GM12801 (cell line): ENCODE data around the gene MUS81.

ENCODE experiments used
- CTCF ChIP-seq: IDR thresholded peaks from one replicate; pipeline ENCODE4 v1.5.1; 2011; ENCODE audit warnings: control low read depth; ENCODE audit not compliant: insufficient read length; ENCODE audit errors: extremely low read depth

Gene MUS81

DNA sequence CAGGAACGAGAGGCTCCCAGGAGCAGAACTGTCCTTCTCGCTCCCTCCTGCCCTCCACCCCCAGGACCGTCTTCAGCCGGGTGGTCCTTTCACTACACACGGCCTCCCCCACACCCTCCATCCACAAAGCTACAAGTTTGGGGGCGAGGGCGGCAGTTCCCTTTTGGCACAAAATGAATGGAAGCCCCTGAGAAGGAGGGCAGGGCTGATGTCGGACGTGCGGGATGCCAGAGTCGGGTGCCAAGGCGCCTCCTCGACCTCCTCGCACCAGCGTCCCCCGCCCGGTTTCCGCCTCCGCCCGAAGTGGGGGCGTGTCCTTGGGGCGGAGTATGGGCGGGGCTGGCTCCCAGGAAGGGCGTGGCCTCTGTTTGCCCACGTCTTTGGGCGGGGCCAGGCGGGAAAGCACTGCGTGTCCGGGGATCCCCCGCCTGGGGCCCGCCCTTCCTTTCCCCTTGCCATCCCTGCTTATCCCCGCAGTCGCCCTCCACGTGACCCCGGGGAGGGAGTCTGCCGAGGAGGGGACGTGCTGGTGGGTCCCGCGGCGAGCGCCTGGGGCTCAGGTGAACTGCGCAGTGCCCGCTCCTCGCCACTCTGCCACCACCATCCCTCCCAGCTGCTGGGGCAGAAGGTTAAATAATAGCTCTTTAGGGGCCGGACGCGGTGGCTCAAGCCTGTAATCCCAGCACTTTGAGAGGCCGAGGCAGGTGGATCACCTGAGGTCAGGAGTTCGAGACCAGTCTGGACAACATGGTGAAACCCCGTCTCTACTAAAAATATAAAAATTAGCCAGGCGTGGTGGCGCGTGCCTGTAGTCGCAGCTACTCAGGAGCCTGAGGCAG, 13.3 kb downstream of the MUS81 start:
- TF ChIP-seq CTCF: no peak

DNA sequence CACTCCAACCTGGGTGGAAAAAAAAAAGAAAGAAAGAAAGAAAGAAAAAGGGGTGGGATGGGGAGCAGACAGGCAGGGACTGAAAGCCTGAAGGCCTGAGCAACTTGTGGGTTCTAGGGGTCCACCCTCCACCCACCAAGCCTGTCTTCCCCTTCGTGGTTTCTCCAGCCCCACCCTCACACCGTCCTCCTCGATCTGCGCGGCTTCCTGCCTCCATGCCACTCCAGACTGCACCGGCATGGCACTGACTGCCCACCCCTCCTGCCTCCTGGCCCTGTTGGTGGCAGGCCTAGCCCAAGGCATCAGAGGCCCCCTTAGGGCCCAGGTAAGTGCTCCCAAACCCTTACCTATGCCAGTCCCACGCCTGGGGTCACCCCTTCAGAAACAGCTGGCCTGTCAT, 19.4 kb downstream of the MUS81 start, which contains the start of gene CTSW:
Gene CTSW (plus strand): TSS at position 221 of the 400 bp plus-strand sequence. CDS start 18 bp downstream, at position 239.
- TF ChIP-seq CTCF: no peak

DNA sequence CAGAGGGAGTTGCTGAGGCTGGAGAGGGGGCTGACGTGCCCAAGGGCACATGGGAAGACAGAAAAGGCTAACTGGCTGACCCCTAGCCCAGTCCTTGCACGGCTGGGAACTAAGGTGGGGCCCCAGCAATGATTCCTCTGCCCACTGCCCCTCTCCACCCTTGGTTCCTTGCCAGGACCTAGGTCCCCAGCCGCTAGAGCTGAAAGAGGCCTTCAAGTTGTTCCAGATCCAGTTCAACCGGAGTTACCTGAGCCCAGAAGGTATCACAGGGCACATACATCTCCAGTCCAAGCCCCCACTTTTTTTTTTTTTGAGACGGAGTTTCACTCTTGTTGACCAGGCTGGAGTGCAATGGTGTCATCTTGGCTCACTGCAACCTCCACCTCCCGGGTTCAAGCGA, 19.8 kb downstream of the MUS81 start:
- TF ChIP-seq CTCF: no peak

DNA sequence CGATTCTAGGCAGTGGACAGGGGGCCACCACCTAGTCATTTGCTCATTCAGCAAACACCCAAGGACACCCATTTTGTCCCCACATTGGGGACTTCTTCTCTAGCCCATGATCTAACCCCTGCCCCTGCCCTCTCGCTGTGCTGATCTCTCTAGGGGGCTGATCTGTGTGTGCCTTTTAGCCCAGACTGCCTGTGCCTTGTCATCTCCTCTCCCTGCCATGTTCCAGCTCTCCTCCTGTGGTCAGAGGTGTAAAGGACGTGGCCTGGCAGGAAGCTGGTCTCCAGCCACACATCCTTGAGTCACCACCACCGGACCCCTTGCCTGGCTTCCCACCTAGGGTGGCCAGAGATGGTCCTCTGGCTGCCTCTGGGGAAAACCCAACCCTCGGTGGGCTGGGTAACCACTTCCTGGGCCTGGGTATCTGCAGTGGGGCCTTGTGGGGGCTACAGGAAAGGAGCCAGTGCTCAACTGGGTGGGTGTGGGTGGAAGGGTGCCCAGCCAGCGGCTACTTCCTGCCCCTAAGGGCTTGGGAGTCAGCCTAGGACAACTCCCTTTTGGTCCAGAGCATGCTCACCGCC, 20.7 kb downstream of the MUS81 start:
- TF ChIP-seq CTCF: no peak

DNA sequence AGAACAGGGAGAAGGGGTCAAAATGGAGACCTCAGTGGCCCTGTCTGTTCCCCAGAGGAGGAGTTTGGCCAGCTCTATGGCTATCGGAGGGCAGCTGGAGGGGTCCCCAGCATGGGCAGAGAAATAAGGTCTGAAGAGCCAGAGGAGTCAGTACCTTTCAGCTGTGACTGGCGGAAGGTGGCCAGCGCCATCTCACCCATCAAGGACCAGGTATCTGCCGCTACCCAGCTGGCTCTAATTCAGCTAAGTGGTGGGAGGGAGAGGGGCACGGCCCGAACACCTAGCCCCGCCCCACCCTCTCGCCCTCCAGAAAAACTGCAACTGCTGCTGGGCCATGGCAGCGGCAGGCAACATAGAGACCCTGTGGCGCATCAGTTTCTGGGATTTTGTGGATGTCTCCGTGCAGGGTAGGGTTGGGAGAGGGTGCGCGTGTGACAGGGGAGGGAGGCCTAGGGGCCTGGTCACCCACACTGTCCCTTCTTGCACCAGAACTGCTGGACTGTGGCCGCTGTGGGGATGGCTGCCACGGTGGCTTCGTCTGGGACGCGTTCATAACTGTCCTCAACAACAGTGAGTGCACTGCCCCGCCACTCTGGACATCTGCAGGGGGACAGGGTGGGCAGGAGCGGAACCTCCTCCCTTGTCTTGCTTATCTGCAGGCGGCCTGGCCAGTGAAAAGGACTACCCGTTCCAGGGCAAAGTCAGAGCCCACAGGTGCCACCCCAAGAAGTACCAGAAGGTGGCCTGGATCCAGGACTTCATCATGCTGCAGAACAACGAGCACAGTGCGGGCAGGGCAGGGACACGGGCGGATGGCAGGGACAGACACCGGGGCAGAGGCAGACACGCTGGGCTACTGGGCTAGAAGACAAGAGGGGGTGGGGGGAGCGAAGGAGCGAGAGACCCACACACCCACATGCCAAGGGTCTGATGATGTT, 22.2 kb downstream of the MUS81 start:
- TF ChIP-seq CTCF: no peak

GRCh38 chr11:65883058-65883761, 23.0 kb downstream of the MUS81 start:
- no peak for TF ChIP-seq CTCF
